Astrocyte (in vitro differentiated cells and primary cell): Measurements from ENCODE around the gene RPL12. TPM values are rescaled to one million over a fixed set of nuclear protein-coding genes. Genes with fewer than 3 reads are reported as not detected.

Experiments
- DNase-seq: peaks from one replicate; pipeline ENCODE4 v3.0.0-alpha.2; 2010; ENCODE audit warnings: low read depth
- FAIRE-seq: peaks from 2 replicates; lab custom pipeline; 2011; peaks lifted over from hg19 to GRCh38; lab: Jason Lieb, UNC
- H2AFZ ChIP-seq: 2 replicates; pipeline ENCODE4 v1.6.0; 2012; ENCODE audit warnings: low read depth, low read length, inconsistent platforms
- H3K27ac ChIP-seq: 2 replicates; pipeline ENCODE4 v1.5.1; 2011; ENCODE audit warnings: low read depth, low read length, inconsistent platforms
- H3K27me3 ChIP-seq: 2 replicates; pipeline ENCODE4 v1.6.0; 2011; ENCODE audit warnings: low read length, inconsistent platforms; ENCODE audit not compliant: insufficient read depth
- H3K36me3 ChIP-seq: 2 replicates; pipeline ENCODE4 v1.5.1; 2011; ENCODE audit warnings: low read length, inconsistent platforms; ENCODE audit not compliant: insufficient read depth
- H3K4me1 ChIP-seq: 2 replicates; pipeline ENCODE4 v1.5.1; 2011; ENCODE audit warnings: low read length, inconsistent platforms; ENCODE audit not compliant: insufficient read depth
- H3K4me2 ChIP-seq: 2 replicates; pipeline ENCODE4 v1.6.0; 2012; ENCODE audit warnings: low read length, inconsistent platforms
- H3K4me3 ChIP-seq: 2 replicates; pipeline ENCODE4 v1.5.1; 2011; ENCODE audit warnings: low read depth, mild to moderate bottlenecking, low read length, inconsistent platforms; ENCODE audit not compliant: insufficient read depth
- H3K79me2 ChIP-seq: 2 replicates; pipeline ENCODE4 v1.6.0; 2012; ENCODE audit warnings: mild to moderate bottlenecking, low read length, inconsistent platforms; ENCODE audit not compliant: insufficient read depth
- H3K9ac ChIP-seq: 2 replicates; pipeline ENCODE4 v1.6.0; 2012; ENCODE audit warnings: mild to moderate bottlenecking, low read length, inconsistent platforms
- H3K9me3 ChIP-seq: 2 replicates; pipeline ENCODE4 v1.5.1; 2012; ENCODE audit warnings: low read depth, mild to moderate bottlenecking, low read length, inconsistent platforms; ENCODE audit not compliant: insufficient read depth
- H4K20me1 ChIP-seq: 2 replicates; pipeline ENCODE4 v1.6.0; 2012; ENCODE audit warnings: low read length, inconsistent platforms; ENCODE audit not compliant: insufficient read depth
- H3K27ac Mint-ChIP-seq: one replicate; pipeline ENCODE4 v1.8.0; 2021; ENCODE audit warnings: mild to moderate bottlenecking, mixed read lengths; ENCODE audit not compliant: unreplicated experiment
- H3K27me3 Mint-ChIP-seq: one replicate; pipeline ENCODE4 v1.8.0; 2021; ENCODE audit warnings: low read depth, mixed read lengths; ENCODE audit not compliant: unreplicated experiment
- H3K36me3 Mint-ChIP-seq: one replicate; pipeline ENCODE4 v1.8.0; 2021; ENCODE audit warnings: low read depth, mixed read lengths; ENCODE audit not compliant: unreplicated experiment
- H3K4me1 Mint-ChIP-seq: one replicate; pipeline ENCODE4 v1.8.0; 2021; ENCODE audit warnings: low read depth, mixed read lengths; ENCODE audit not compliant: unreplicated experiment
- H3K4me3 Mint-ChIP-seq: one replicate; pipeline ENCODE4 v1.8.0; 2021; ENCODE audit warnings: mild to moderate bottlenecking, moderate library complexity, mixed read lengths; ENCODE audit not compliant: unreplicated experiment
- H3K9me3 Mint-ChIP-seq: one replicate; pipeline ENCODE4 v1.8.0; 2021; ENCODE audit warnings: mild to moderate bottlenecking, mixed read lengths; ENCODE audit not compliant: unreplicated experiment
- EZH2 ChIP-seq: IDR thresholded peaks from 2 replicates; pipeline ENCODE4 v1.6.1; 2012; ENCODE audit warnings: mild to moderate bottlenecking, low read length, inconsistent platforms; ENCODE audit not compliant: insufficient read depth
- total RNA-seq: library from RNA; stranded (reverse); gene quantifications from 2 replicates; pipeline ENCODE4 v1.2.1, GENCODE V29; 2021
- TF ChIP-seq, protein P1 (sequence below): IDR thresholded peaks from 2 replicates; pipeline ENCODE4 v1.5.1; 2011; ENCODE audit warnings: low read depth, mild to moderate bottlenecking, inconsistent platforms, low read length, moderate library complexity; ENCODE audit not compliant: insufficient read depth

RPL12 gene
- total RNA-seq, 1 donor from 2014 or later = 1,189 TPM

DNA sequence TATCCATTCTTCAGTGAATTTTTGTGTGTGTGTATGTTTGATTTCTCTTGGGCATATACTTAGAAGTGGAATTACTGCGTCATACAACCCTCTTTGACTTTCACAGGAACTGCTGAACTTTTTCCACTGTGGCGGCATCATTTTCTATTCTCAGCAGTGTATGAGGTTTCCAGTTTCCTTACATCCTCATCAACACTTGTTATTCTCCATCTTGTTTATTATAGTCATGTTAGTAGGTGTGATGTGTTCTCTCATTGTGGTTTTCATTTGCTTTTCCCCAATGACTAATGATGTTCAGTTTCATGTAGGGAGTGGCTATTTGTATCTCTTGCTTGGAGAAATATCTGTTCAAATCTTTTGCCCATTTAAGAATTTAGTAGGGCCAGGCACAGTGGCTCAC, 24.4 kb downstream of the RPL12 start:
- H3K27me3 Mint-ChIP-seq = no peaks in the 10 kb centered on the region
- Histone ChIP-seq H3K36me3 (peaks cover 16% of the 10 kb centered on the region), H2AFZ (no peak overlapping the region), H3K4me1 (peaks cover 16% of the 10 kb centered on the region), H3K4me2 (no peak overlapping the region), H3K9ac (no peak overlapping the region), H3K27me3 (no peaks in the 10 kb centered on the region), H3K27ac (no peak overlapping the region), H3K9me3 (no peaks in the 10 kb centered on the region), H4K20me1 (peaks cover 53% of the 10 kb centered on the region), H3K4me3 (no peak overlapping the region), H3K79me2 (peaks cover 56% of the 10 kb centered on the region)
- FAIRE-seq = no peak
- peaks cover 20% of the 10 kb centered on the region for H3K4me1 Mint-ChIP-seq
- peaks cover 9% of the 10 kb centered on the region for H3K36me3 Mint-ChIP-seq
- H3K27ac Mint-ChIP-seq = no peak overlapping the region
- TF ChIP-seq, protein P1, sequence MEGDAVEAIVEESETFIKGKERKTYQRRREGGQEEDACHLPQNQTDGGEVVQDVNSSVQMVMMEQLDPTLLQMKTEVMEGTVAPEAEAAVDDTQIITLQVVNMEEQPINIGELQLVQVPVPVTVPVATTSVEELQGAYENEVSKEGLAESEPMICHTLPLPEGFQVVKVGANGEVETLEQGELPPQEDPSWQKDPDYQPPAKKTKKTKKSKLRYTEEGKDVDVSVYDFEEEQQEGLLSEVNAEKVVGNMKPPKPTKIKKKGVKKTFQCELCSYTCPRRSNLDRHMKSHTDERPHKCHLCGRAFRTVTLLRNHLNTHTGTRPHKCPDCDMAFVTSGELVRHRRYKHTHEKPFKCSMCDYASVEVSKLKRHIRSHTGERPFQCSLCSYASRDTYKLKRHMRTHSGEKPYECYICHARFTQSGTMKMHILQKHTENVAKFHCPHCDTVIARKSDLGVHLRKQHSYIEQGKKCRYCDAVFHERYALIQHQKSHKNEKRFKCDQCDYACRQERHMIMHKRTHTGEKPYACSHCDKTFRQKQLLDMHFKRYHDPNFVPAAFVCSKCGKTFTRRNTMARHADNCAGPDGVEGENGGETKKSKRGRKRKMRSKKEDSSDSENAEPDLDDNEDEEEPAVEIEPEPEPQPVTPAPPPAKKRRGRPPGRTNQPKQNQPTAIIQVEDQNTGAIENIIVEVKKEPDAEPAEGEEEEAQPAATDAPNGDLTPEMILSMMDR = no peak
- TF ChIP-seq EZH2 = no peak
- H3K9me3 Mint-ChIP-seq = no peaks in the 10 kb centered on the region
- DNase-seq = no peak
- H3K4me3 Mint-ChIP-seq = peak overlapping the region; percentile 93

DNA sequence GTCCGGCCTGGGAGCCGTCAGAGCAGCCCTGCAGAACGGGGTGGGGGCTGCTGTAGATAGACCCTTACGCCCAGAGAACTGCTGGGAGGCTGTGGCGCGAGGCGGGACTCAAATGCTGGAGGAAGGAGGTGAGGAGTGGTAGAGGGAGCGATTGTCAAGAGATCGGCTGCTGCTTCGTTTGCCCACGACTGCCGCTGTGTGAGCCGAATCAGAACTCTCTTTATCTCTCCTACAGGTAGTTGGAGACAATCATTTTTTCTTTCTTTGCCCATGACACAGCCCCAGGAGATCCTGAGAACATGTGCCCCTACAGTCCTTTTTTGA, 26.6 kb downstream of the RPL12 start:
- TF ChIP-seq, protein P1 = no peak
- TF ChIP-seq EZH2 = no peak
- Mint-ChIP-seq H3K36me3 (peaks cover 6% of the 10 kb centered on the region), H3K4me1 (peaks cover 20% of the 10 kb centered on the region), H3K4me3 (peak overlapping the region; percentile 93), H3K9me3 (no peaks in the 10 kb centered on the region), H3K27ac (peak overlapping the region; percentile 96), H3K27me3 (no peaks in the 10 kb centered on the region)
- peaks cover 38% of the 10 kb centered on the region for H4K20me1 ChIP-seq
- DNase-seq (no peak), FAIRE-seq (no peak)
- H3K4me2 ChIP-seq = peak overlapping the region; percentile 86
- peak overlapping the region; percentile 79 for H2AFZ ChIP-seq
- peak overlapping the region; percentile 95 for H3K9ac ChIP-seq
- H3K79me2 ChIP-seq = peaks cover 50% of the 10 kb centered on the region
- no peaks in the 10 kb centered on the region for H3K27me3 ChIP-seq
- peaks cover 16% of the 10 kb centered on the region for H3K4me1 ChIP-seq
- peak overlapping the region; percentile 89 for H3K4me3 ChIP-seq
- peaks cover 7% of the 10 kb centered on the region for H3K36me3 ChIP-seq
- H3K27ac ChIP-seq = peak overlapping the region; percentile 76
- H3K9me3 ChIP-seq = no peaks in the 10 kb centered on the region

DNA sequence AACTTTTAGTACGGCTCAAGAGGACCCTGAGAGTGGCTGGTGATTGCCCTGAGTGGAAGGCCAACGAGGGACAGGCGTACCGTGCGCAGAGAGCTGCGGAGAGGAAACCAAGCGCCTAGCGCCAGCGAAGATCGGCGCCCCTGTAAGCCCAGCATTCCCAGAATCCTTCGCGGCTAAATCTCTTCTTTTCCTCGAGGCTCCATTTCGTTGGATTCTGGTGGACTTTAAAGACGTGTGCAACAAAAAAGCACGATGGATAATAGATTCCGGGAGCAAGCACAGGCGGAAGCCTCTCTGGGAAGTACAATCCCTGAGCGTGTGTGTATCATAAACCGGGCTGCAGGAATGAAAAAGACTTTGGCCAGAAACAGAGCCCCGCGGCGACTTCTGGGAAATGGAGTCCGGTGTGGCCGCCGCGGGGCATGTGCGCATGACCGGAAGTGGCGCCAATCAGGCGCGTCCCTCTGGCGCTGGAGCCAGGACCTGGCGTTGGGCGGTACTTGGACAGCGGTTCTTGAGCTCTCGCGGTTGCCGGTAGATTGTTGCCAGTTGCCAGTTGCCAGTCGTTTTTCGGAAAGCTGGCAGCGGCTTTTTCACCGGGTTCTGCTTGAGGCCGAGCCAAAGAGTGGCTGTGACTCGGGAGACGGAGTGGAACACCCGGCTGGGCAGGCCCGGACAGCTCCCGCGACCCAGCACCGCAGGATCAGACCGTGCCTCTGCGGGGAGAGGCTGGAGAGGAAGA, 27.1 kb downstream of the RPL12 start, which contains the start of gene ZNF79:
ZNF79 (plus strand) TSS at position 449 of the 742 bp plus-strand sequence. CDS start 406 bp downstream, outside the sequence.
- H2AFZ ChIP-seq = peak within 1 kb of the TSS; percentile 79
- H3K27ac ChIP-seq = peak within 1 kb of the TSS; percentile 76
- H3K4me3 ChIP-seq = peak within 1 kb of the TSS; percentile 89
- peaks cover 16% of the 10 kb centered on the region for H3K4me1 ChIP-seq
- Mint-ChIP-seq H3K36me3 (peaks cover 6% of the 10 kb centered on the region), H3K4me1 (peaks cover 20% of the 10 kb centered on the region), H3K4me3 (peak within 1 kb of the TSS; percentile 93), H3K9me3 (no peaks in the 10 kb centered on the region), H3K27ac (peak within 1 kb of the TSS; percentile 96), H3K27me3 (no peaks in the 10 kb centered on the region)
- H3K9me3 ChIP-seq = no peaks in the 10 kb centered on the region
- DNase-seq = peak; percentile 81
- H3K4me2 ChIP-seq = peak within 1 kb of the TSS; percentile 86
- H3K27me3 ChIP-seq = no peaks in the 10 kb centered on the region
- peak within 1 kb of the TSS; percentile 95 for H3K9ac ChIP-seq
- H3K36me3 ChIP-seq = peaks cover 5% of the 10 kb centered on the region
- TF ChIP-seq, protein P1 = no peak
- TF ChIP-seq EZH2 = no peak
- FAIRE-seq = no peak
- peaks cover 38% of the 10 kb centered on the region for H4K20me1 ChIP-seq
- H3K79me2 ChIP-seq = peaks cover 50% of the 10 kb centered on the region
